Retina (tissue), 1 donor: ENCODE results near the gene SLC9A2.

Experiments used
- DNase-seq: peaks from one replicate; pipeline ENCODE4 v3.0.0-alpha.2; 2016

SLC9A2 gene

DNA sequence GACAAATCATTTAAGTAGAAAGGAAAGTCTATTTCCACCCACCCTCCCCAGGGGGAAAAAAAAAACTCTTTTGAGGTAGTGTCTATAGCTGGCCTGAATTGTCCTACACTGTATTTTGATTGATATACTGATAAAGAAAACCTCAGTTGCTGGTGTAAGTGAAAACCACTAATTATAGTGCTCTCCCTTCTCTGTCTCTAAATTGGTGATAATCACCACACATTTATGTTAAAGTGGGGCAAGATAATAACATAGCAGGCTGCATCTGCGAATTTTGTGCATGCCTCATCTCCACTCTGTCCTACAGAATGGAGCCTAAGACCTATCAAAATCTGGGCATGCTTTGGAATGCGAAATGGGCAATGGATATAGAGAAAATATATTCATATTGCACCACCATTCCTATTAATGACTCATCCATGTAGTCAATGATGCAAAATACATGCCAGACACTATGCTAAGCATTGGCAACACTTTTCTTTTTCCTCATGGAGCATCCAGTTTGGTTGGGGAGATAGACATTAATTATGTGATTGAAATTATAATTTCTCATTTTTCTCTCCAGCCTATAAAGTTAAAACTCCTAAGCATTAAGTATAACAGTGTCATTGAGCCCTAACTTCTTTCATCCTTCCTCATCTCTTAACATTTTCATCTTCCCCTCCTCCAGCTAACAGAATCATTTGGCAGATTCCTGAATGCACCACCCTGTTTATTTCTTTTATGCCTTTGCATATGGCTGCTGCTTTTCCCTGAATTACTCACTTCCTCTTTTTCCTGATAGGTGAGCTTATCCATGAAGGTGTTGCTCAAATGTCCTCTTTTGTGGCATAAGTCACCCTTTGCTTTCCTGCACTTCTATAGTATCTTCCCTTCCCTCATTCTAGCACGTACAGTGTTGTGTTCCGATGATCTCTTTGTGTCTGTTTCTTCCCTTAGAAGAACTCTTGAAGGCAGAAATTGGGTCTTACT is 58.2 kb downstream of the SLC9A2 start:
- no peak for DNase-seq

- DNase-seq = no peak
Measured at GRCh38 chr2:102678442-102678841, 59.1 kb downstream of the SLC9A2 start.

GRCh38 chr2:102686479-102687439 is 67.4 kb downstream of the SLC9A2 start:
- DNase-seq = no peak

- DNase-seq = no peak
Measured at GRCh38 chr2:102690012-102690411, 70.7 kb downstream of the SLC9A2 start.

- DNase-seq = no peak
Measured at GRCh38 chr2:102696463-102696862, 77.1 kb downstream of the SLC9A2 start.

DNA sequence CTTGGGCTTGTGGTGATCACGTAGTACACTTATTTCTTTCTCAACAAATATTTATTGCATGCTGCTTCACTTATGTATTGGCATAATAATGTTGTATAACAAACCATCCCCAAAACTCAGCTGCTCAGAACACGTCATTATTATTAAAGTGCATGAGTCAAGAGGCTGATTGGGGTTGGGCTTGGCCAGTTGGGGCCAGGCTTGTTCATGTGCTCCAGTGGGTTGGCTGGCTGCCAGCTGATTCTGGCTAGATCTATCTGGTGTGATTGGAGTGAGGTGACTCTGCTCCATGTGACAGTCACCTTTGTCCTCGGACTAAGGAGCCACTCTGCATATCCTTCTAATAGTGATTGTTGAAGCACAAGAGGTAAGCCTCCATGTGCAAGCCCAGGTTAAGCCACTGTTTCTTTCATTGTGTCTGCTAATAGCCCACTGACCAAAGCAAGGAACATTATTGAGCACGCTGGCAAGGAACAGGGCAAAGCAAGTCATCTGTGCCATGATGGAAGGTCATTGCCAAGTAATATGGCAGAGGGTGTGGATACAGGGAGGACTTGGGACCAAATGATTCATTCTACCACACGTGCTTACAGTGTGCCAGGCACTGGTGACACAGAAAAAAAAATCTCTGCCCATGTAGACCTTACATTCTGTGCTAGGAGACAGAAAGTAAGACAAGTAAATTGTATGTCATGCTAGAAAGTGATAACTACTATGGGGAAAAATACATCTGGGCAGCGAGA is 79.2 kb downstream of the SLC9A2 start:
- no peak for DNase-seq

GRCh38 chr2:102703305-102703704 is 84.0 kb downstream of the SLC9A2 start:
- DNase-seq = no peak

GRCh38 chr2:102703748-102704147 is 84.4 kb downstream of the SLC9A2 start:
- peak; percentile 9 for DNase-seq

- DNase-seq = no peak
Measured at GRCh38 chr2:102704531-102704930, 85.2 kb downstream of the SLC9A2 start.

DNA sequence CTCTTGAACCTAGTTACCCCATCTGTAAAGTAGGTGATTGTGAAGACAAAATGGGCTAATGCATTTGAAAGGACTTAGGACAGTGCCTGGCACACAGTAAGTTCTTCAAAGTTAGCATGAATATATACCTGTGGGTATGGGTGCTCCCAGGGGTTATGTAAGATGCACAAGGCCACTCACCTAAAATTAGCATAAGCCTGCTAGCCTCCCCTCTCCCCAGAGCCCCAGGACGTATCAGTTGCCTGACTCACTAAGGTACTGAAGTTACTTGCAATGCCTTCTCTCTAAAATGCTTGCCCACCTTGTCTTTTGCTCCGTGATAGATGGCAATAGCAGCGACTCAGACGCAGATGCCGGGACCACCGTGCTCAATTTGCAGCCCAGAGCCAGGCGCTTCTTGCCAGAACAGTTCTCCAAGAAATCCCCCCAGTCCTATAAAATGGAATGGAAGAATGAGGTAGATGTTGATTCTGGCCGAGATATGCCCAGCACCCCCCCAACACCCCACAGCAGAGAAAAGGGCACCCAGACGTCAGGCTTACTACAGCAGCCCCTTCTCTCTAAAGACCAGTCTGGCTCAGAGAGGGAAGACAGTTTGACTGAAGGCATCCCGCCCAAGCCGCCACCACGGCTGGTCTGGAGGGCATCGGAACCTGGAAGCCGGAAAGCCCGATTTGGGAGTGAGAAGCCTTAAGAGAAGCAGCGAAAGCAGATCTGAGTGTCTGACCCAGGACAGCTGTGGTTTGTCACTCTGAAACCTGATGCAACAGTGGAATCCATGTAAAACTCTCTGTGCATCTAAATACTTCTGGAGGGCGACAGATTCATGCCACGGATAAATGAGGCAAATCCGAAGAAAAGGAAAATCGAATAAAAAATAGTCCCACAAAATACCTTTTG is 88.7 kb downstream of the SLC9A2 start:
- no peak for DNase-seq

GRCh38 chr2:102708847-102709559 is 89.7 kb downstream of the SLC9A2 start:
- DNase-seq = no peak

DNA sequence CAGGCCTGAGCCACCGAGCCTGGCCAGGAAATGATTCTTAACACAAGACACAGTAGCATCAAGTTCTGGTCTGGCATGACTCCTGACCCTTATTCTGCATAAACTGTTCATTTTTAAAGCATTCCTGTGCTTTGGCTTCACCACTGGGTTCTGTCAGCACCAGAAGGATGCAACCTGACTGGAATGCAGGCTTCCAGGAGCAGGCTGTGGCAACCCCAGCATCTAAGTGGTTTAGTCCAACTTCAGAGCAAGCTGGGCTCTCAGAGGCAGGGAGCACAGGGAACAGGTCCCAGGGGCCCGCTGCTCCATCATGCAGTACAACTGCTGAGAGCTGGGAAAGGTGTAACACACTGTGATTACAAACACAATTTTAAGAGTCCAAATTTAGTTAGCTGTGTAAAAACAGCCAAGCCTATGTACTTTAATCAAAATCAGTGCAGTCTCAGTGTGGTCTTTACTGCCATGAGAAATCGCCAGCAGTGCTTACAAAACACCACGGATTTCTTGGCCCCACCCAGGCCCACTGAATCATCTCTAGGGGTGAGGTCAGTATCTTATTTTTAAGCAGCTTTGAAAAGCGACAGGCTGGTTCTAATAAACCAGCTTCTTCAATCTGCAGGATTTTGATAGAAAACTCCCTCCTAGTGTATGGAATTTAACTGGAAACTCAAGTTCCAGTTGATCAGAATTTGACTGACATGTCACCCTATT is 98.1 kb downstream of the SLC9A2 start:
- no peak for DNase-seq

- no peak for DNase-seq
Measured at GRCh38 chr2:102718387-102719316, 99.3 kb downstream of the SLC9A2 start.

- DNase-seq = no peak
Measured at GRCh38 chr2:102724016-102724490, 104.7 kb downstream of the SLC9A2 start.

DNA sequence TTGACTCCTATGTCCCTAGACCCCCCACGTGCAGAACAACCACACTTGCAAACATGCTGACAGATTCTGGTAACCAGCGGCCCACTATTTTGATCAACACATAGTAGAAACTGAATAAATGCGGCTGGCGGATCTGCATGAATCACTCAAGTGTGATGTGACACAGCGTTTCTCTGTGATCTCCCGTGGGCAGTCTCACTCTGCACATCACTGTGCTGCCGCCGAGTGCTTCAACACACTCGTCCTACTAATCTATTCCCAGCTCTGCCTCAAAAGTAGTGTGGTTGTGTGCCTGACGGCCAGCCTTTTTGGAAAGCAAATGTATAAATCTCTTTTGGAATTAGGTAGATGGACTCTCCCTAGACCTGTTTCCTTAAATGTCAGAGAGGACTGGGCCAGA is 105.2 kb downstream of the SLC9A2 start:
- DNase-seq = no peak

GRCh38 chr2:102726128-102727087 is 107.1 kb downstream of the SLC9A2 start:
- no peak for DNase-seq

GRCh38 chr2:102735416-102736109 is 116.2 kb downstream of the SLC9A2 start:
- no peak for DNase-seq
